Retinal pigment epithelial cell (primary cell): ENCODE measurements around the gene PDZRN3.

Source experiments
- DNase-seq: peaks from one replicate; pipeline ENCODE4 v3.0.0-alpha.2; 2010; ENCODE audit warnings: low read depth
- H3K4me3 ChIP-seq: 2 replicates; pipeline ENCODE4 v1.5.1; 2011; ENCODE audit warnings: mild to moderate bottlenecking, low read length, control low read depth, moderate library complexity
- TF ChIP-seq, protein P1 (sequence below): conservative IDR thresholded peaks from 2 replicates; pipeline ENCODE4 v1.5.1; 2011; ENCODE audit warnings: low read depth, low read length, control low read depth, inconsistent platforms

Gene PDZRN3

DNA sequence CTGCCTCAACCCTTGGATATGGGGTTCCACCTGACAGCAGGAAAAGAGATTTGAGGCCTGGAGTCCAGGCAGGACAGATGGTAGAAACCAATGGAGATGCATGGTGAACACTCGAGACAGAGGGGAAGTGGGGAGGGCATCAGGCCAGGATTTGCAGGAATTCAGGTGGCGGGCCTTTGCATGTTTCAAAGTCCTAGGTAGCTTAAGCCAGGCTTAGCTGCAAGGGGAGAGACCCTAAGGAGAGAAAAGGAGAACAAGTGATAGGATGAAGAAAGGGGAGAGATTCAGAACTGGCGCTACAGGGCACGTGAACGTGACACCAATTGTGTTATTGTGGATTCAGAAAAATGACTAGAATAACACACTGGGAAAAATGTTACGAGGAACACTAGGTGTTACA is 182.6 kb downstream of the PDZRN3 start:
- TF ChIP-seq, protein P1, sequence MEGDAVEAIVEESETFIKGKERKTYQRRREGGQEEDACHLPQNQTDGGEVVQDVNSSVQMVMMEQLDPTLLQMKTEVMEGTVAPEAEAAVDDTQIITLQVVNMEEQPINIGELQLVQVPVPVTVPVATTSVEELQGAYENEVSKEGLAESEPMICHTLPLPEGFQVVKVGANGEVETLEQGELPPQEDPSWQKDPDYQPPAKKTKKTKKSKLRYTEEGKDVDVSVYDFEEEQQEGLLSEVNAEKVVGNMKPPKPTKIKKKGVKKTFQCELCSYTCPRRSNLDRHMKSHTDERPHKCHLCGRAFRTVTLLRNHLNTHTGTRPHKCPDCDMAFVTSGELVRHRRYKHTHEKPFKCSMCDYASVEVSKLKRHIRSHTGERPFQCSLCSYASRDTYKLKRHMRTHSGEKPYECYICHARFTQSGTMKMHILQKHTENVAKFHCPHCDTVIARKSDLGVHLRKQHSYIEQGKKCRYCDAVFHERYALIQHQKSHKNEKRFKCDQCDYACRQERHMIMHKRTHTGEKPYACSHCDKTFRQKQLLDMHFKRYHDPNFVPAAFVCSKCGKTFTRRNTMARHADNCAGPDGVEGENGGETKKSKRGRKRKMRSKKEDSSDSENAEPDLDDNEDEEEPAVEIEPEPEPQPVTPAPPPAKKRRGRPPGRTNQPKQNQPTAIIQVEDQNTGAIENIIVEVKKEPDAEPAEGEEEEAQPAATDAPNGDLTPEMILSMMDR, result no peak
- DNase-seq, result no peak
- H3K4me3 ChIP-seq, result no peak overlapping the region

DNA sequence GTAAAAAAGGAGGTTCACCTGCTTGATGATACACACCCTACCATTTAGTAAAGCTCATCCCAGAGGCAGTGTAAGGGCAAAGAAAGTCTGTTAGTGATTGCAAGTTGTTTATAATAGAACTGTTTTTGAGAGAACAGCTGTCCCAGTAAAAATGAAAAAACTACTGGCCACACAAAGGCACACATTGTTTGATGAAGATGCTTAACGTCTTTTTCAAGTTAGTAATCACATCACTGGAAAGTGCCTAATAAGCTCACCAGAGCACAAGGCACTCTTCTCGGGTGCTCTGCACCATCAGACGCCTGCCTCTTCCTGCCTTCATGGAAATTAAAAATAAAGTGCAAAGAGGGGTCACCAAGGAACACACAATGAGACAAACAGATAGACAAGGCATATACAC is 186.9 kb downstream of the PDZRN3 start:
- TF ChIP-seq, protein P1, result no peak
- H3K4me3 ChIP-seq, result no peak overlapping the region
- no peak for DNase-seq

DNA sequence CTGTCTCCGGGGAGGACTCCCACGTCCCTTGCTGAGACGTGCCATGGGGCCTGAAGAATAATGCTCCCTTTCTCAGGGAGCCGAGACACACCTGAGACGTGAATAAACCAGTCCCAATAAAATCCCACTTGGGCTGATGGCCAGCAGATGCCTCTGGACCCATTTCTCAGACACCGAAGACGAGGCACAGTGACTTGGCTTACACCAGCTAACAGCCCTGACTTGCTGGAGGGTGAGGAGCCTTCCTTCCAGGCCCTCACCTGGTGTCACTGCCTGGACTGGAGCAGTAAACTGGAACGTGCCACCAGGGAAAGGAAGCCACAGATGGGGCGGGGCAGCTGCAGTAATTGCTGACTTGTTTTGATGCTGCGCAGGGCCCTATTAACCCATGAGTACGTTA is 189.7 kb downstream of the PDZRN3 start:
- TF ChIP-seq, protein P1, result no peak
- DNase-seq, result no peak
- H3K4me3 ChIP-seq, result no peak overlapping the region

DNA sequence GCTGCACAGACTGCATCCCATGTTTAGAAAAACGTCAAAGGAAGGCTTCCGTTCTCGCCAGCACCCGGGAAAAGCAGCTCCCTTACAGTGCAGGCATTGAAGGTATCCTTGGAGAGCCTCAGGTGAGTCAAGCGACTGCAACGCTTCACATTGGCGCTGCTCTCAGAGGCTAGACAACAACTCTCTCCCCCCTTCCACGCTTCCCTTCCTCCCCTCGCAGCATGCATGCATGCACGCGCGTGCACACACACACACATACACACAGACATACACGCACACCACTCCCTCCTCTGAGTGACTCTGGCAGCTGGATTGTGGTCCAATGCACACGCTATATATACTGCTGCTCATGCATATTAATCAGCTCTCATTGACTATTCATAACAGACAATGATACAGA is 191.1 kb downstream of the PDZRN3 start:
- TF ChIP-seq, protein P1, result no peak
- no peak overlapping the region for H3K4me3 ChIP-seq
- no peak for DNase-seq

- no peak overlapping the region for H3K4me3 ChIP-seq
- TF ChIP-seq, protein P1, result no peak
- no peak for DNase-seq
Observed at GRCh38 chr3:73433079-73433478, 191.7 kb downstream of the PDZRN3 start.

GRCh38 chr3:73432706-73433032 is 192.1 kb downstream of the PDZRN3 start:
- no peak overlapping the region for H3K4me3 ChIP-seq
- TF ChIP-seq, protein P1, result no peak

GRCh38 chr3:73432023-73432705 is 192.6 kb downstream of the PDZRN3 start:
- no peak for DNase-seq
- TF ChIP-seq, protein P1, result peak; percentile 67
- H3K4me3 ChIP-seq, result no peak overlapping the region

More at GRCh38 chr3:73432706-73433032, 192.1 kb downstream of the PDZRN3 start:
- DNase-seq, result no peak
